Measurements from ENCODE around the gene BEAN1.

Gene BEAN1

GRCh38 chr16:66420396-66420795 is 6.7 kb upstream of the BEAN1 start:
- no peak for DNase-seq

GRCh38 chr16:66421891-66422290 is 5.2 kb upstream of the BEAN1 start:
- no peak for DNase-seq

GRCh38 chr16:66422366-66422765 is 4.7 kb upstream of the BEAN1 start:
- DNase-seq: no peak

GRCh38 chr16:66423177-66423576 is 3.9 kb upstream of the BEAN1 start:
- DNase-seq: no peak

GRCh38 chr16:66425651-66426050 is 1.4 kb upstream of the BEAN1 start:
- DNase-seq: no peak

- no peak for DNase-seq
Observed at GRCh38 chr16:66426112-66427035, 721 bp upstream of the BEAN1 start.

- DNase-seq: no peak
Observed at GRCh38 chr16:66427871-66428681, 981 bp downstream of the BEAN1 start.

GRCh38 chr16:66428682-66429251 is 1.7 kb downstream of the BEAN1 start:
- no peak for DNase-seq

- DNase-seq: no peak
Observed at GRCh38 chr16:66429290-66429962, 2.3 kb downstream of the BEAN1 start.

GRCh38 chr16:66430214-66430613 is 3.1 kb downstream of the BEAN1 start:
- no peak for DNase-seq

- no peak for DNase-seq
Observed at GRCh38 chr16:66431760-66432159, 4.7 kb downstream of the BEAN1 start.

- DNase-seq: no peak
Observed at GRCh38 chr16:66432429-66432828, 5.3 kb downstream of the BEAN1 start.

GRCh38 chr16:66434619-66435430 is 7.7 kb downstream of the BEAN1 start:
- DNase-seq: no peak

GRCh38 chr16:66435896-66436295 is 8.8 kb downstream of the BEAN1 start:
- DNase-seq: no peak

- no peak for DNase-seq
Observed at GRCh38 chr16:66437391-66437945, 10.4 kb downstream of the BEAN1 start.

GRCh38 chr16:66438536-66438935 is 11.4 kb downstream of the BEAN1 start:
- DNase-seq: no peak

GRCh38 chr16:66439051-66439730 is 12.1 kb downstream of the BEAN1 start:
- DNase-seq: no peak

GRCh38 chr16:66440271-66440802 is 13.2 kb downstream of the BEAN1 start:
- no peak for DNase-seq

- DNase-seq: no peak
Observed at GRCh38 chr16:66440970-66441369, 13.9 kb downstream of the BEAN1 start.

GRCh38 chr16:66441586-66442375 is 14.7 kb downstream of the BEAN1 start:
- no peak for DNase-seq

All from activated gamma-delta T cell (primary cell).